Fibroblast of gingiva (primary cell): ENCODE results near the gene KLF9.
"Not testable (repeated sequence)": the region's sequence is repeated elsewhere in the genome, so short reads cannot be mapped to it uniquely, and the experiment has no call there.

ENCODE experiments used
- DNase-seq: peaks from one replicate; pipeline ENCODE4 v3.0.0-alpha.2; 2011; ENCODE audit warnings: low read depth

The KLF9 gene

GRCh38 chr9:70405808-70406433 lies 8.5 kb downstream of the KLF9 start:
- no peak for DNase-seq

DNA sequence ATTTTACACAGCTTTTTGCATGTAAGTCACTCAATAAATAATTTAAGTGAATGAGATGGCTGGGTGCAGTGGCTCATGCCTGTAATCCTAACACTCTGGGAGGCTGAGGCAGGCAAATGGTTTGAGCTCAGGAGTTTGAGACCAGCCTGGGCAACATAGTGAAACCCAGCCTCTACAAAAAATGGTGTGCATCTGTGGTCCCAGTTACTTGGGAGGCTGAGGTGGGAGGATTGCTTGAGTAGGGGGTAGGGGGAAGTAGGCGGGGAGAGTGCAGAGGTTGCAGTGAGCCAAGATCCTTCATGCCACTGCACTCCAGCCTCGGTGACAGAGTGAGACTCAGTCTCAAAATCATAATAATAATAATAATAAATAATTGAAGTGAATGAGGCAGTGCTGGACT lies 10.2 kb downstream of the KLF9 start:
- no peak for DNase-seq

GRCh38 chr9:70403618-70404025 lies 10.8 kb downstream of the KLF9 start:
- DNase-seq = no peak

DNA sequence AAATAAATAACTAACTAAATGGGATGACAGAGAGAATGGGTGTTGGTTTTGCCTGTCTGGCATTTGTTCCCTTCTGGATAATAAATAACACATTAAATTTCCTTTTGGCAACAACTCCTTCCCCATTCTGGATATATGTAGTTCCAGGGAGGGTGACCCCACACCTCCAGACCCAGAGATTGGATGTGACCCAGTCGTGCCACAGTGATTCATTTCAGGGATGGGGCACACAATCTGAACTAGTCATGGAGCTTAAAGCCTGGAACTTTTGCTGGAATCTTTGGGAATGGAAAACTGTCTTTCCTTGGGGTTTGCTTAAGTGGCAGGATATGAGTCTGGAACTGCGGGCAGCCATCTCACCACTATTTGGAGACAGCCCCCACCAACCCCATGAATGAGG lies 11.3 kb downstream of the KLF9 start:
- no peak for DNase-seq

GRCh38 chr9:70402213-70402612 lies 12.2 kb downstream of the KLF9 start:
- DNase-seq = no peak

DNA sequence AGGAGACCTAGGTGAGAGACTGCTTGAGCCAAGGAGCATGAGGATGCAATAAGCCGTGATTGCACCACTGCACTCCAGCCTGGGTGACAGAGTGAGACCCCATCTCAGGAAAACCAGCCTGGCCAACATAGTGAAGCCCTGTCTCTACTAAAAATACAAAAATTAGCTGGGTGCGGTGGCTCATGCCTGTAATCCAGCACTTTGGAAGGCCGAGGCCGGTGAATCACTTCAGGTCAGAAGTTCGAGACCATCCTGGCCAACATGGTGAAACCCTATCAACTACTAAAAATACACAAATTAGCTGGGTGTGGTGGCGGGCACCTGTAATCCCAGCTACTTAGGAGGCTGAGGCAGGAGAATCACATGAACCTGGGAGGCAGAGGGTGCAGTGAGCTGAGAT lies 13.2 kb downstream of the KLF9 start:
- not testable (repeated sequence) for DNase-seq

DNA sequence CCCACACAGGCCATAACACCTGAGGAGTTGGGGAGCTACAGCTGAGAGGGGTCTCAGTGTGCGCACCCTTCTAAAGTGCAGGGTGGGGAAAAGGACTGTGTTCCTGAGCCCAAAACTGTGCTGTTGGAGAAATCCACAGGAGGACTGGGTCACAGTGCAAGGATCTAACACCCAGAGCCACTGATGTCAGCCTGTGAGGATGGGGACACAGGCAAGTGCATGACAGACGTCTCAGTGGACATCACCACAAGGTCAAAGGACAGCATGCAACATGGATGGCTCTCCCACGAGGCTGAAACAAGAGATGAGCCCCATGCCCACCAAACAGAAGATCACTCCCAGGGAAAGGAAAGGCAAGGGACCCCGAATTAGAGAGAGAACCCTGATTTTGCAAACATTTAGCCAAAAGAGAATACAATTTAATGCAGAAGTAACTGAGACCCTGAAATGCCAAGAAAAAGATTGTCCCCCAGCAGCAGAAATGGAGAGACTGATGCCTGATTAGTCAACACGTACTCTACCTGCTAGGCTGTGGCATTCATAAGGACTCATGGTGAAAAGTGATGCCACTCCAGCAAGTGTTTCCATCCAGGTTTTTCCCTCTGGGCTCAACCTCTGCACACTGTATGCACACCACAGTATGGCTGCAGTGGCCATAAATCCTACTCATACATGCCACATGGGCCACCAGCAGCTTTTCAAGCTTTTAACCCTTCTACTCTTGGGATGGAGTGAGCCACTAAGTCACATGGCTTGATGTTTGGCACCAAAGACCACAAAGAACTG lies 14.2 kb downstream of the KLF9 start:
- no peak for DNase-seq

GRCh38 chr9:70399141-70399540 lies 15.3 kb downstream of the KLF9 start:
- DNase-seq = no peak

DNA sequence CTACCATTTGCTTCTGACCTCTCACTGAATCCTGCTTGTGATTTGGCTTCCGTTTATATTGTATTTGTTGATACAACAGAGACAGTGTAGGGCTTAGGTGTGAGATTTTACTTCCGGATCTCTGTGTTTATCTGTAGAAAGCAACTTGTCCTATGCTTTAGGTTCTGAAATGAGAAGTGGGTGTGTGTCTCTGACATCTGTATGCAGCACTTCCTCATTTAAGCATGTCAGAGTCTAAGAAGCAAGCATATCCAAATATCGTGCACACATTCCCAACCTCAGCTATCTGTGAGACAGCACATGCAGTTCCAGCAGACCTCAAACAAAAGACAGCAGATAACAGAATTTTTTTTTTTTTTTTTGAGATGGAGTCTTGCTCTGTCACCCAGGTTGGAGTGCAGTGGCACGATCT lies 16.3 kb downstream of the KLF9 start:
- DNase-seq = no peak

DNA sequence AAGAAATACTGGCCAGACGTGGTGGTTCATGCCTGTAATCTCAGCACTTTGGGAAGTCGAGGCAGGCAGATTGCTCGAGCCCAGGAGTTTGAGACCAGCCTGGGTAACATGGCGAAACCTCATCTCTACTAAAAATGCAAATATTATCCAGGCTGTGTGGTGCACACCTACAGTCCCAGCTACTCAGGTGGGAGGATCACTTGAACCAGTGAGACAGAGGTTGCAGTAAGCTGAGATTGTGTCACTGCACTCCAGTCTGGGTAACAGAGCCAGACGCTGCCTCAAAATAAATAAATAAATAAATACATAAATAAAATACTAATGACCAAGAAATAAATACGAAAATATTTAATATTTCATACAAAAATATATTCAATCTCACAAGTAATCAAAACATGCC lies 18.8 kb downstream of the KLF9 start:
- DNase-seq = no peak

DNA sequence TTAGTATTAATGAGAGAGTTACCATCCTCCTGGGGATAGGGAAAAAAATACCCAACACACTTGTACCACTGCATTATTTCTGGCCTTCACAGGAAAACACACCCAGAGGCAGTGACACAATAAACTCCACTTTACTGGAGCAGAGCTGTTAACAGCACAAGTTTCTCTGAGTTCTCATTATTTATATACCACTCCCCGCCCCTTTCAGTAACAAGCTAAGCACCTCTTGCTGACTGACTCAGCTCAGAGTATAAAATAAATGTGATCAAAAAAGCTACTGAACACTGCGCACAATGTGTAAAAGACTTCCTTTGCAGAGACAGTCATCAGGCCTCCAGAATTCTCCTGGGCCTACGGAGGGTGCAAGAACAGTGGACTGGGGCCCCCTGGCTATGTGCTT lies 21.6 kb downstream of the KLF9 start:
- no peak for DNase-seq

GRCh38 chr9:70392189-70392588 lies 22.3 kb downstream of the KLF9 start:
- DNase-seq = no peak

- DNase-seq = peak; percentile 39
Observed at GRCh38 chr9:70390933-70391341, 23.5 kb downstream of the KLF9 start.

DNA sequence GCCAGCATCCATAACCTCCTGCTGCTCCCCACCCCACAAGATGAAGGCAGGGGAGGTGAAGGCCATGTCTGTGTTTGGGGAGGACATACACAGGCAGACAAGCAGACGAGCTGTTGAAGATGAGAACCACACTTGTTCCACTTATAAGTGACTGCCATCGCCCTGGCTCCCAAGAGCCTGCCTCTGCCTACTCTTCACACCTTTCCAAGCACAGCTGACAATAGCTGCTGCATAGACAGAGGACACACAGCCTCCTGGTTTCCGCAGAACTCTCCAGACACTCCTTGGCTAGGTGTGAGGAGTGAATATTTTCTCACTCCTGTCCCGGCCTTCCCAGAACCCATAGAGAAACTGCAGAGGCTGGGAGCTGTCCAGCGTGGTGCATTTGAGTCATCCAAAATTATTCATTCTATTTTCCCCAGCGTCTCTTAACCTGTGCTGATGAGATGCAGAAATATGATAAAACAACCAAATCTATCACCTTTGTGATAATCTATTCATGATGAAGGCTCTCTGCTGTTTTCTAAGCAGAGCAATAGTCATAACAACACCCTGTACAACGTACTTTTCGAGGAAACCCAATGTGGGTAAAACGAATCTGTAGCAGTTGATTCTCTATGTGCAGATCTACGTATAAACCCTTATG lies 24.7 kb downstream of the KLF9 start:
- no peak for DNase-seq

GRCh38 chr9:70389188-70389587 lies 25.3 kb downstream of the KLF9 start:
- no peak for DNase-seq

DNA sequence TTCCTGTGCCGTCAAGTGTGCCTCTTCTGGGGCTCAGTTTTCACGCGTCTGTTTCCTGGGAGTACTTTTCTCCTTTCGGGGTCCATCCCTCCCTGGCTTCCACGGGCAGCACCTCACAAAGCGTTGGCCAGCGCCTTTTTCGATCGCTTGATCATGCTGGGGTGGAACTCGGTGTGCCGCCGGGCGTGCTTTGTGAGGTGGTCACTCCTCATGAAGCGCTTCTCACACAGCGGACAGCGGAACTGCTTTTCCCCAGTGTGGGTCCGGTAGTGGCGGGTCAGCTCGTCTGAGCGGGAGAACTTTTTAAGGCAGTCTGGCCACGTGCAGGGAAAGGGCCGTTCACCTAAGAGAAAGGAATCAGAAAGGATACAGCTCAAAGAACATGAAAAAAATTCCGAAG lies 26.8 kb downstream of the KLF9 start:
- DNase-seq = no peak

GRCh38 chr9:70385426-70385825 lies 29.0 kb downstream of the KLF9 start:
- DNase-seq = no peak

DNA sequence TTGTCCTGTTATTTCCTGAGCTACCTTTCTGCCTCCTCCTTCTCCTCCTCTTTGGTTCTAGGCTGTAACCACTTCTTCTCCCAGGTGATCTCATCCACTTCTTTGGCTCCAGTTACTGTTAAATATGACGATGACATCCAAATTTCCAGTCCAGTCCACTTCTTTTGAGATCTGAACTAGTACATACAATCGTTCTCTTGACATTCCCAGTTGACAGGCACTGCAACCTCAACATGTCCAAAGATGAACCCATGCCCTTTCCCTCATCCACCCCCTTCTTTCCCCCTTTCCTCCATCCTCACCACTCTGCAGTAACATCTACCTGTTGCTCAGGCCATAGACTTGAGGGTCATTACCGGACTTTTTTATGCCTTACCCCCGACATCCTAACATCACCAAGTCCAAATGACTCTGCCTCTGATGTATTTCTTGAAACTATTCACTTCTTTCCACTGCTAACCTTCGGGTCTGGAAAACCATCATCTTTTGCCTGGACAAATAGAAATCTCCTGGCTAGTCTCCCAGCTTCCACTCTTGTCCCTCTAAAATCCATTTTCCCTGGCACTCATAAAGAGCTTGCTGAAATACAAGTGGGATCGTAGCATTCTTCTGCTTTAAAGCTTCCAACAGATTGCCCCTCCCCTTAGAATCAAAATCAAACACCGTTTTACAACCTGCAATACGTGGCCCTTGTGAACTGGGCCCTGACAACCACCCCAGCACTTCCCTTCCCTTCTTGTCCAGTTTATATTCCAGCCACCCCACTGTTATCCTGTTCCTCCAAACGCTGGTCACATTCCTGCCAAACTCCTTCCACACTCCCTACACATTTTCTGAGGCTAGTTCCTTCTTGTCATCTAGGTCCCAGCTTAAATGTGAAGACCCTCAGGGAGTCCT lies 31.5 kb downstream of the KLF9 start:
- no peak for DNase-seq

- DNase-seq = no peak
Observed at GRCh38 chr9:70382046-70382708, 32.3 kb downstream of the KLF9 start.

- no peak for DNase-seq
Observed at GRCh38 chr9:70374962-70375618, 39.4 kb downstream of the KLF9 start.

DNA sequence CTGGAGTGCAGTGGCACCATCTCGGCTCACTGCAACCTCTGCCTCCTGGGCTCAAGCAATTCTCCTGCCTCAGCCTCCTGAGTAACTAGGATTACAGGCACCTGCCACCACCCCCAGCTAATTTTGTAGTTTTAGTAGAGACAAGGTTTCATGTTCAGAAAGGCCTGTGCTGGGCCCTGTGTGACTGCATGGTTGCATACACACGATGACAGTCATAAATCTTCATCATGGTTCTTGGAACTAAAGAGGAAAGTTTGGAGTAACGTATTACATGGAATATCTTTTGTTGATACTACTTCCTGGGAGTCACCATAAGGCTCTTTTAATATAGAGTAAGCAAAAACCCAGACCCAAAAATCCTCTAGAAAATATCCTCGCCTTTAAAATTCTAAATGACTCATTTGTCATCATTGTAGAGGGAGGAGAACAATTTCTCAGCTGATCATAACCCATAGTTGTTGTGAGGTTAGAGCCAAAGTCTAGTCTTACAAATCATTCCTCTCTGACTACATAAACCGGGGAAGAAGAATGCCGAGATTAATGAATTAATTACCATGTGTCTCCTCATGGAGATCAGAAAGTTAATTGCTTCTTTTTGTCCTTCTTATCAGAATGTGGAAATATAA lies 47.0 kb downstream of the KLF9 start:
- DNase-seq = no peak
